Colonic mucosa (tissue), 4 donors: ENCODE results near the gene TCF25. TPM values are rescaled to one million over a fixed set of nuclear protein-coding genes. Genes with fewer than 3 reads are reported as not detected.

Source experiments
- DNase-seq: peaks from one replicate; pipeline ENCODE4 v3.0.0-alpha.2; 2020
- H3K27ac ChIP-seq: fragments of 200-600 bp; one replicate; pipeline ENCODE4 v1.8.0; 2021
- H3K27me3 ChIP-seq: fragments of 200-600 bp; one replicate; pipeline ENCODE4 v1.8.0; 2021
- H3K36me3 ChIP-seq: fragments of 200-600 bp; one replicate; pipeline ENCODE4 v1.8.0; 2021
- H3K4me1 ChIP-seq: fragments of 200-600 bp; one replicate; pipeline ENCODE4 v1.8.0; 2021; ENCODE audit warnings: mild to moderate bottlenecking
- H3K4me3 ChIP-seq: fragments of 200-600 bp; one replicate; pipeline ENCODE4 v1.8.0; 2021
- H3K9ac ChIP-seq, 2 donors: one replicate each; pipeline ENCODE4 v1.7.0; 2013; ENCODE audit warnings: control low read depth in 2 of 2, low read depth in 2 of 2, low read length in 2 of 2
- H3K9me3 ChIP-seq: fragments of 200-600 bp; one replicate; pipeline ENCODE4 v1.8.0; 2021
- intact Hi-C: fragments of 100-400 bp; cut with DNase I; formaldehyde crosslinking; loops from one replicate; pipeline ENCODE4 v1.14.1; 2022
- total RNA-seq, 2 donors: library from RNA; stranded (reverse); fragmentation: NEBNext Ultra II Directional in 1 of 2; extraction: Animal tissue kit (Norgen Biotek cat#: 25700) in 1 of 2; gene quantifications; one replicate each; pipeline ENCODE4 v1.2.1, GENCODE V29; 2021
- TF ChIP-seq, protein P1 (sequence below): fragments of 200-600 bp; IDR thresholded peaks from one replicate; pipeline ENCODE4 v1.8.0; 2022; ENCODE audit warnings: antibody characterized with exemption, mild to moderate bottlenecking
- donor health status: healthy.
- donor health status: DM: no; HTN: no; CAD: no.
- donor health status: DM: no; HTN: no; CAD: no.

TCF25 gene
- total RNA-seq, 2 donors from 2014 or later = 164 to 165 TPM

DNA sequence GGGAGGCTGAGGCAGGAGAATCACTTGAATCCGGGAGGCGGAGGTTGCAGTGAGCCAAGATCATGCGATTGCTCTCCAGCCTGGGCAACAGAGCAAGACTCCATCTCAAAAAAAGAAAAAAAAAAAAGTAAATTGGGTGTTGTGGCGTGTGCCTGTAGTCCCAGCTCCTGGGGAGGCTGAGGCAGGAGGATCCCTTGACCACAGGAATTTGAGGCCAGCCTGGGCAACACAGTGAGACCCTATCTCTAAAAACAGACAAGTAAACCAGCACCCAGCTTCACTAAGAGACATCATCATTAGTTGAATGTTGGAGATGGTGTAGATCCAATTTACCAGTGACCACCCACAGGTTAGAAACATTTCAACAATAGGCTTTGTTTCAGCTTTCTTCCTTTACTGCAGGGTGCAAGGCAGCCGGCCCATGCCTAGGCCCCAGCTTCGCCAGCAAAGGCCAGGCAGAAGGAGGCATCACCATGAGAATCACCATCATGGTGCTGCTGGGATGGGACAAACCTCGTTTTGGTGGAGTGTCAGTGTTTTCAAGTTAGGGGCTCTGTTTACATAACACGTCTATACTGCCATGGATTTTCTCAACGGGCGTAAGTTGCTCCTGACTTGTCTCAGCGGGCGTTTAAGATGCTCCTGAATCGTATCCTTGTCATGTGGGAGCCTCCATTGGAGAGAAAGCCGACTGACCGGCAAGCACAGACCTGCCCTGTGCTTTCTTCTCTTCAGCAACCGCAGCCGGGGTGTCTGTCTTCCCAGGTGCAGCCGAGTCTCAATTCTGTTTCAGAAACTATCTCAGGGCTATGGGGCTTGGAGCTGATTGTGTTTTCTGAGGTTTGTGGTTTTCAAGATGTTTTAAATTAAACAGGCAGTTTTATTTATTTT is 7.3 kb downstream of the TCF25 start:
- H3K36me3 ChIP-seq = peaks cover 13% of the 10 kb centered on the region
- DNase-seq = no peak
- TF ChIP-seq, protein P1, sequence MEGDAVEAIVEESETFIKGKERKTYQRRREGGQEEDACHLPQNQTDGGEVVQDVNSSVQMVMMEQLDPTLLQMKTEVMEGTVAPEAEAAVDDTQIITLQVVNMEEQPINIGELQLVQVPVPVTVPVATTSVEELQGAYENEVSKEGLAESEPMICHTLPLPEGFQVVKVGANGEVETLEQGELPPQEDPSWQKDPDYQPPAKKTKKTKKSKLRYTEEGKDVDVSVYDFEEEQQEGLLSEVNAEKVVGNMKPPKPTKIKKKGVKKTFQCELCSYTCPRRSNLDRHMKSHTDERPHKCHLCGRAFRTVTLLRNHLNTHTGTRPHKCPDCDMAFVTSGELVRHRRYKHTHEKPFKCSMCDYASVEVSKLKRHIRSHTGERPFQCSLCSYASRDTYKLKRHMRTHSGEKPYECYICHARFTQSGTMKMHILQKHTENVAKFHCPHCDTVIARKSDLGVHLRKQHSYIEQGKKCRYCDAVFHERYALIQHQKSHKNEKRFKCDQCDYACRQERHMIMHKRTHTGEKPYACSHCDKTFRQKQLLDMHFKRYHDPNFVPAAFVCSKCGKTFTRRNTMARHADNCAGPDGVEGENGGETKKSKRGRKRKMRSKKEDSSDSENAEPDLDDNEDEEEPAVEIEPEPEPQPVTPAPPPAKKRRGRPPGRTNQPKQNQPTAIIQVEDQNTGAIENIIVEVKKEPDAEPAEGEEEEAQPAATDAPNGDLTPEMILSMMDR = no peak
- no peak overlapping the region for H3K9ac ChIP-seq
- H3K4me1 ChIP-seq = no peaks in the 10 kb centered on the region
- H3K9me3 ChIP-seq = no peaks in the 10 kb centered on the region
- H3K27ac ChIP-seq = no peak overlapping the region
- no peak overlapping the region for H3K4me3 ChIP-seq
- intact Hi-C loops = no loop called here
- H3K27me3 ChIP-seq = no peaks in the 10 kb centered on the region

DNA sequence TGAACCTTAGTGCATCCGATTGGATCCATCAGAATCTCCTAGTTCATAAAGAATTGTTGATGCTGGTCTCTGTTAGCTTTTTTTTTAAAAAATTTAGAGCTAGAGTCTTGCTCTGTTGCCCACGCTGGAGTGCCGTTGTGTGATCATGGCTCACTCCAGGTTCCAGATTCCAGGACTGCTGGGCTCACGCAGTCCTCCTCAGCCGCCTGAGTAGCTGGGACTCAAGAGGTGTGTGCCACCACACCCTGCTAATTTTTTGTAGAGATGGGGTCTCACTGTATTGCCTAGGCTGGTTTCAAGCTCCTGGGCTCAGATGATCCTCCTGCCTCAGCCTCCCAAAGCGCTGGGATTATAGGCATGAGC is 8.0 kb downstream of the TCF25 start:
- intact Hi-C loops = no loop called here
- H3K9me3 ChIP-seq = no peaks in the 10 kb centered on the region
- H3K27me3 ChIP-seq = no peaks in the 10 kb centered on the region
- no peak overlapping the region for H3K9ac ChIP-seq
- H3K4me1 ChIP-seq = no peaks in the 10 kb centered on the region
- H3K27ac ChIP-seq = no peak overlapping the region
- no peak for DNase-seq
- H3K4me3 ChIP-seq = no peak overlapping the region
- H3K36me3 ChIP-seq = peaks cover 13% of the 10 kb centered on the region
- TF ChIP-seq, protein P1 = no peak

DNA sequence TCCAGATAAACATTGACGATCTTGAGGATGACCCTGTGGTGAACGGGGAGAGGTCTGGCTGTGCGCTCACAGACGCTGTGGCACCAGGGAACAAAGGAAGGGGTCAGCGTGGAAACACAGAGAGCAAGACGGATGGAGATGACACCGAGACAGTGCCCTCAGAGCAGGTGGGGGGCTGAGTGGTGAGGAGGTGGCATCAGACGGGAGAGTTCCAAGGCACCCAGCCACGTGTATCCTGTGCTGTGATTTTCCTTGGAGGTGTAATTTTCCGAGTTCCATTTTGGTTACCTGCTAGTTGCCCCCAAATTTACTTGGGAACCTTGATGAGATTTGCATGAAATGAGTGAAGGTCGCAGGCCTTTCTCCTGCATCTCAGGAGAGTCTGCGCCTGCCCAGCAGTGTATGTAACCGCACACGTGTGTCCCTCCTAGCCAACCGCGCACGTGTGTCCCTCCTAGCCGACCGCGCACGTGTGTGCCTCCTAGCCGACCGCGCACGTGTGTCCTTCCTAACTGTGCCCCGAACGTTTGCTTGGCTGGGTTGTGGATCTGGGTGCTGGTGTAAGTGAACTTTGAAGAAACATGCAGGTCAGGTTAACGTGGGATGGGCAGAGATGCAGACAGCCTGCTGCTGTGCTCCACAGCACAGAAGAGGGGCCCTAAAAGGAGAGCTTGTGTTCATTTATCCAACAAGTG is 10.1 kb downstream of the TCF25 start:
- H3K9me3 ChIP-seq = no peaks in the 10 kb centered on the region
- H3K4me3 ChIP-seq = no peak overlapping the region
- no peak overlapping the region for H3K9ac ChIP-seq
- TF ChIP-seq, protein P1 = no peak
- H3K36me3 ChIP-seq = peaks cover 24% of the 10 kb centered on the region
- H3K27me3 ChIP-seq = no peaks in the 10 kb centered on the region
- no peaks in the 10 kb centered on the region for H3K4me1 ChIP-seq
- H3K27ac ChIP-seq = no peak overlapping the region
- intact Hi-C loops = no loop called here
- DNase-seq = no peak

DNA sequence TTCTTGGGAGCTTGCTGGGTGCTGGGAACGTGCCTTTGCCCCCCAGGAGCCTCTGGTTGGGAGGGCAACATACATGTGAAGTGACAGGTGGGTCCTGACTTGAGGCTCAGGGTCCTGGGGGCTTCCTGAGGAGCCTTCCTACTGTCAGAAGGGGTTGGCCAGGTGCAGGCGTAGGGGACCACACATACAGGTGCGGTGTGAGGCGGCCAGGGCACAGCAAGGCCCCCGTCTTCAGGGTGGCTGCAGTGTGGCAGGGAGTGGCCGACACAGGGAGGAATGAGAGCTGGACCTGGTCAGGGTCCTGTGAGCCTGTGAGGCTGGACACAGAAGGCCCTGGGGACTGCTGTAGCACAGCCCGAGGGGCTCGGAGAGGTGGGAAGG is 10.6 kb downstream of the TCF25 start:
- Histone ChIP-seq H3K9ac (no peak overlapping the region), H3K27me3 (no peaks in the 10 kb centered on the region)

DNA sequence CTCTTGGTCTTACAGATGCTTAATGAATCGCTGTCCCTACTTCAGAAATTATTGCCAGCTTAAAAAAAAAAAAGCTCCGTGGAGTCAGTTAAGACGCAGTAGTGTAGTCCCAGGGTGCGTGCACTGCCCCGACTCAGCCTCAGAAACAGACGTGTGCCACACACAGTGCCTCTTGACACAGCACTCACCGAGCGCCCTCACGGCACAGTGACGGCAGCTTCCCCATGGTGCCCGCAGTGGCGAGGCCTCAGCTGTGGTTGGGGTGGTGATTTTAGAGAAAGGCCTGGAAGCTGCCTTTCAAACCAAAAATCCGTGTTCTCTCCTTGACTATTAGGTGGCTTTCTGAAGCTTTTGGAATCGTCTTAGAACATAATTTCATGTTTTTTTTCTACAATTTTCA is 13.9 kb downstream of the TCF25 start:
- no peaks in the 10 kb centered on the region for H3K4me1 ChIP-seq
- no peak for DNase-seq
- no peak overlapping the region for H3K9ac ChIP-seq
- intact Hi-C loops = no loop called here
- H3K9me3 ChIP-seq = no peaks in the 10 kb centered on the region
- TF ChIP-seq, protein P1 = no peak
- no peak overlapping the region for H3K4me3 ChIP-seq
- H3K27ac ChIP-seq = no peak overlapping the region
- peaks cover 29% of the 10 kb centered on the region for H3K36me3 ChIP-seq
- H3K27me3 ChIP-seq = no peaks in the 10 kb centered on the region

More for the DNA sequence above, 10.6 kb downstream of the TCF25 start:
- no peaks in the 10 kb centered on the region for H3K9me3 ChIP-seq
- intact Hi-C loops = no loop called here
- no peak overlapping the region for H3K27ac ChIP-seq
- no peaks in the 10 kb centered on the region for H3K4me1 ChIP-seq
- no peak overlapping the region for H3K4me3 ChIP-seq
- peaks cover 24% of the 10 kb centered on the region for H3K36me3 ChIP-seq
- no peak for DNase-seq
- TF ChIP-seq, protein P1 = no peak
